Muscle of leg (tissue), 11 donors: ENCODE results near the gene ERCC3. TPM values are rescaled to one million over a fixed set of nuclear protein-coding genes. Genes with fewer than 3 reads are reported as not detected.
"Not testable (repeated sequence)": the region's sequence is repeated elsewhere in the genome, so short reads cannot be mapped to it uniquely, and the experiment has no call there.

Experiments used
- DNase-seq: peaks from one replicate; pipeline ENCODE4 v3.0.0; 2013
- H3K27ac ChIP-seq: one replicate; pipeline ENCODE4 v1.5.1; 2013; ENCODE audit warnings: mild to moderate bottlenecking, low read length, control low read depth
- H3K27me3 ChIP-seq: one replicate; pipeline ENCODE4 v1.6.1; 2013; ENCODE audit warnings: low read length; ENCODE audit not compliant: control insufficient read depth, insufficient read depth
- H3K36me3 ChIP-seq: one replicate; pipeline ENCODE4 v1.6.1; 2013; ENCODE audit warnings: low read length; ENCODE audit not compliant: control insufficient read depth, insufficient read depth
- H3K4me1 ChIP-seq: one replicate; pipeline ENCODE4 v1.6.1; 2013; ENCODE audit warnings: low read length; ENCODE audit not compliant: control insufficient read depth, insufficient read depth
- H3K4me3 ChIP-seq: one replicate; pipeline ENCODE4 v1.5.1; 2013; ENCODE audit warnings: low read length, control low read depth
- H3K9me3 ChIP-seq: replicated peaks from 2 replicates; pipeline ENCODE4 v1.6.1; 2013; ENCODE audit warnings: low read depth, low read length; ENCODE audit not compliant: control insufficient read depth
- WGBS: methylation state at CpG from one replicate; pipeline ENCODE4 v1.1.5; 2013; ENCODE audit warnings: missing lambda C conversion rate; ENCODE audit not compliant: insufficient coverage; 5-methylcytosine and 5-hydroxymethylcytosine counted together
- polyA plus RNA-seq, 8 donors: library from polyadenylated mRNA; unstranded; fragments of 120-200 nt; gene quantifications; one replicate each; pipeline versions ENCODE4 v1.2.1 to v1.2.3, GENCODE V29; 2013; ENCODE audit warnings: inconsistent platforms in 1 of 8, low replicate concordance in 1 of 8; ENCODE audit not compliant: insufficient read length in 8 of 8, insufficient read depth in 1 of 8
- total RNA-seq: library from RNA; stranded (reverse); fragments of 120-200 nt; gene quantifications from one replicate; pipeline ENCODE4 v1.2.4, GENCODE V29; 2013

Gene ERCC3
- total and polyA plus RNA-seq, 9 donors, result 26.3 to 47.7 (median 41.5) TPM

- H3K4me1 ChIP-seq, result peaks cover 3% of the 10 kb centered on the region
- no peak overlapping the region for H3K27ac ChIP-seq
- H3K27me3 ChIP-seq, result no peaks in the 10 kb centered on the region
- peaks cover 50% of the 10 kb centered on the region for H3K36me3 ChIP-seq
- 74% methylated on average over 5 of the region's 8 CpGs for WGBS
- H3K4me3 ChIP-seq, result no peak overlapping the region
- no peaks in the 10 kb centered on the region for H3K9me3 ChIP-seq
- no peak for DNase-seq
Observed at GRCh38 chr2:127256866-127257265, 37.1 kb downstream of the ERCC3 start.

- no peak overlapping the region for H3K4me3 ChIP-seq
Observed at GRCh38 chr2:127256381-127256780, 37.6 kb downstream of the ERCC3 start.

GRCh38 chr2:127255721-127256120 is 38.2 kb downstream of the ERCC3 start:
- WGBS, result 89% methylated on average over 6 of the region's 6 CpGs
- H3K27ac ChIP-seq, result no peak overlapping the region

More at GRCh38 chr2:127256381-127256780, 37.6 kb downstream of the ERCC3 start:
- no peak for DNase-seq
- Histone ChIP-seq H3K36me3 (peaks cover 50% of the 10 kb centered on the region), H3K4me1 (peaks cover 3% of the 10 kb centered on the region), H3K27ac (no peak overlapping the region), H3K27me3 (no peaks in the 10 kb centered on the region), H3K9me3 (no peaks in the 10 kb centered on the region)
- WGBS, result 93% methylated on average over 2 of the region's 3 CpGs

GRCh38 chr2:127255146-127255545 is 38.8 kb downstream of the ERCC3 start:
- peak overlapping the region; percentile 0 for H3K27ac ChIP-seq
- WGBS, result 34% methylated on average over 2 of the region's 2 CpGs
- H3K36me3 ChIP-seq, result peaks cover 38% of the 10 kb centered on the region
- peak; percentile 87 for DNase-seq
- peaks cover 3% of the 10 kb centered on the region for H3K4me1 ChIP-seq
- H3K4me3 ChIP-seq, result no peak overlapping the region
- no peaks in the 10 kb centered on the region for H3K9me3 ChIP-seq
- no peaks in the 10 kb centered on the region for H3K27me3 ChIP-seq

More at GRCh38 chr2:127255721-127256120, 38.2 kb downstream of the ERCC3 start:
- H3K36me3 ChIP-seq, result peaks cover 44% of the 10 kb centered on the region
- no peak for DNase-seq
- no peaks in the 10 kb centered on the region for H3K9me3 ChIP-seq
- no peak overlapping the region for H3K4me3 ChIP-seq
- H3K27me3 ChIP-seq, result no peaks in the 10 kb centered on the region
- peaks cover 3% of the 10 kb centered on the region for H3K4me1 ChIP-seq

- peaks cover 32% of the 10 kb centered on the region for H3K36me3 ChIP-seq
- H3K4me3 ChIP-seq, result no peak overlapping the region
- no CpG with 5 or more reads among the region's 7 CpGs for WGBS
- H3K9me3 ChIP-seq, result no peaks in the 10 kb centered on the region
- H3K27ac ChIP-seq, result peak overlapping the region; percentile 15
- H3K27me3 ChIP-seq, result no peaks in the 10 kb centered on the region
- DNase-seq, result peak; percentile 28
- peaks cover 3% of the 10 kb centered on the region for H3K4me1 ChIP-seq
Observed at GRCh38 chr2:127254386-127254981, 39.5 kb downstream of the ERCC3 start.

- H3K36me3 ChIP-seq, DNase-seq, H3K27me3 ChIP-seq, H3K4me3 ChIP-seq, H3K27ac ChIP-seq, H3K4me1 ChIP-seq, H3K9me3 ChIP-seq: not testable (repeated sequence)
- no CpG with 5 or more reads among the region's 2 CpGs for WGBS
Observed at GRCh38 chr2:127241184-127241583, 52.8 kb downstream of the ERCC3 start.

GRCh38 chr2:127239395-127239794 is 54.5 kb downstream of the ERCC3 start:
- DNase-seq, result no peak
- H3K27ac ChIP-seq, result no peak overlapping the region
- 100% methylated on average over 1 of the region's 1 CpG for WGBS
- H3K36me3 ChIP-seq, result no peaks in the 10 kb centered on the region
- H3K4me3 ChIP-seq, result no peak overlapping the region
- no peaks in the 10 kb centered on the region for H3K4me1 ChIP-seq
- no peaks in the 10 kb centered on the region for H3K27me3 ChIP-seq
- peaks cover 3% of the 10 kb centered on the region for H3K9me3 ChIP-seq

GRCh38 chr2:127237768-127238167 is 56.2 kb downstream of the ERCC3 start:
- H3K36me3 ChIP-seq, DNase-seq, H3K4me1 ChIP-seq, H3K27ac ChIP-seq, H3K9me3 ChIP-seq, H3K27me3 ChIP-seq, H3K4me3 ChIP-seq: not testable (repeated sequence)
- no CpG with 5 or more reads among the region's 2 CpGs for WGBS

GRCh38 chr2:127235082-127235702 is 58.8 kb downstream of the ERCC3 start:
- H3K36me3 ChIP-seq, result no peaks in the 10 kb centered on the region
- WGBS, result 87% methylated on average over 3 of the region's 6 CpGs
- no peaks in the 10 kb centered on the region for H3K9me3 ChIP-seq
- DNase-seq, result no peak
- H3K4me1 ChIP-seq, result no peaks in the 10 kb centered on the region
- H3K27me3 ChIP-seq, result no peaks in the 10 kb centered on the region
- no peak overlapping the region for H3K27ac ChIP-seq
- H3K4me3 ChIP-seq, result no peak overlapping the region

- Histone ChIP-seq H3K4me3 (no peak overlapping the region), H3K36me3 (no peaks in the 10 kb centered on the region), H3K27ac (no peak overlapping the region), H3K9me3 (no peaks in the 10 kb centered on the region), H3K4me1 (no peaks in the 10 kb centered on the region), H3K27me3 (no peaks in the 10 kb centered on the region)
- 96% methylated on average over 5 of the region's 8 CpGs for WGBS
- no peak for DNase-seq
Observed at GRCh38 chr2:127233710-127234109, 60.2 kb downstream of the ERCC3 start.
